GM21576 (cell line): Measurements from ENCODE around the gene ZBTB7B.
A peak's percentile ranks its signal among the peaks of the same experiment; 100 is the strongest.
"Not testable (repeated sequence)": the region's sequence is repeated elsewhere in the genome, so short reads cannot be mapped to it uniquely, and the experiment has no call there.

Source experiments
- ATAC-seq: cut with Tn5 transposase; IDR thresholded peaks from one replicate; pipeline ENCODE4 v1.9.1; 2021; ENCODE audit warnings: mild to moderate bottlenecking, moderate library complexity; ENCODE audit not compliant: unreplicated experiment

The ZBTB7B gene

DNA sequence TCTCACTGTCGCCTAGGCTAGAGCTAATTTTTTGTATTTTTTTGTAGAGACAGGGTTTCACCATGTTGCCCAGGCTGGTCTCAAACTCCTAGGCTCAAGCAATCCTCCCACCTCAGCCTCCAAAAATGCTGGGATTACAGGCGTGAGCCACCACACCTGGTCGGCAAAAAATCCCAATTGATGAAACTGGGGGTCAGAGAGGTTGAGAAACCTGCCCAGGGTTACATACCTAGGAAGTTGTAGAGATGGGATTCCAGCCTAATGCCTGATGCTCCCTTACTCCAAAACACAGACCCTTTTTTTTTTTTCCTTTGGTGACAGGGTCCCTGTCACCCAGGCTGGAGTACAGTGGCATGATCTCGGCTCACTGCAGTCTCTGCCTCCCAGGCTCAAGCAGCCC is 15.9 kb upstream of the ZBTB7B start:
- ATAC-seq: not testable (repeated sequence)

DNA sequence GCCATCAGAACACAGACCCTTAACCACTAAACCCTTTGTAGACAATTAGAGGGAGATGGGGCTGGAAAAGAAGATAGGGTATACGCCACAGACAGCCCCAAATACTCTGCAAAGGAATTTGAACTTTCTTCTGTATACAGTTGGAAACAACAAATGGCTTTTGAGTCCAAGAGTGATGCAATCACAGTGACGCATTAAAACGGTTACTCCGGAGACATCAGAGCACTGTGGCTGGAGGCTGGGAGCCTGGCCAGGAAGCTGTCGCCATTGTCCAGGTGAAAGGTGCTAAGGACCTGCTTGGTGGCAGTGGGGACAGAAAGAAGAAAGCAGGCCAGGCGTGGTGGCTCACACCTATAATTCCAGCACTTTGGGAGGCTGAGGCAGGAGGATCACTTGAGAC is 15.3 kb upstream of the ZBTB7B start:
- ATAC-seq: no peak

GRCh38 chr1:154988058-154988954 is 14.3 kb upstream of the ZBTB7B start:
- ATAC-seq: no peak

- ATAC-seq: no peak
These were observed 13.3 kb upstream of the ZBTB7B start for GRCh38 chr1:154989195-154989860.

GRCh38 chr1:154990276-154990675 is 12.3 kb upstream of the ZBTB7B start:
- no peak for ATAC-seq

GRCh38 chr1:154992721-154993571 is 9.7 kb upstream of the ZBTB7B start:
- ATAC-seq: no peak

DNA sequence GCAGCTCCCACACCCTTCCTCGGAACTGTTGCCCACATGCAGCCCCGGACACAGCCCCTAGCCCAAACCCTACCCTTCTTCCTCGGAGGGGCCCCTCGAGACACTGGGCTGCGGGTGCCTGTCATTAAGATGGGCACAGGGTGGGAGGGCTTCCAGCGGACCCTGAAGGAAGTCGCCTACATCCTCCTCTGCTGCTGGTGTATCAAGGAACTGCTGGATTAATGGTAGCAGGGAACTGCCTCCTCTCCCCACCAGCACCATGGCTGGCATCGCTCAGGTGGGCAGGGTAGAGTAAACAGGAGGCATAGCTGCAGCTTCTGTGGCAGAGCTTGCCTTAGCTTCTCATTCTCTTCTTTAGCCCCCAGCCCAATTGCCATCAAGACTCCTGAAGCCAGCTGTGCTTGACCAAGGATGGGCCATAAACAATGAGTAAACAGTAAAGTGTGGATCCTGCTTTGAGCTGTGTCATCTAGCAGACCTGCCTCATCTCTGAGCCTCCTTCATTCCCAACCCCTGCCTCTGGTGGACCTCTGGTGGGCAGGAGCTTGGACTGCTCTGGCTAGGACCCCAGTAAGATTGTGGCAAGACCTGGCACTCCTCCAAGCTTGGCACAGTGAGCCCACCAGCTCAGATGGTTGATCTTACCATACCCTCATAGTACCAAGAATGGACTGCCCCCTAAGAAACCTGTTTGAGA is 8.9 kb upstream of the ZBTB7B start, which contains the start of gene LENEP:
TSS of gene LENEP (plus strand) at position 15 of the 697 bp plus-strand sequence. CDS start at position 37, 22 bp downstream.
- no peak for ATAC-seq

DNA sequence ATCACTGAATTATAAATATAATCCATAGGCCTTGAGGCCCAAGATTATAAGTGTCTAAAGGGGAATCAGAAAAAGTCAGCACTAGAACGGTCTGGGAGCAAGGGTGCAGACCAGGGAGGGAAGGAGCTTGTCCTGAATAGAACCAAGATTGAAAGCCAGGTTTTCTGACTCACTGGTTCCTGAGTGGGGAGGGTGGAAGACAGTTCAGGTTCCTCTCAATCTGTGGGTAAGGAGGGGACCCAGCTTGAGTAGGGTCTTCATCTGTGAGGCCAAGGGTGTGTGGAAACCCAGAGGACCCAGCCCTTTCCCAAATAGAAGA is 8.4 kb upstream of the ZBTB7B start:
- no peak for ATAC-seq

- ATAC-seq: no peak
These were observed 8.0 kb upstream of the ZBTB7B start for GRCh38 chr1:154994591-154994990.

- not testable (repeated sequence) for ATAC-seq
These were observed 7.2 kb upstream of the ZBTB7B start for GRCh38 chr1:154995301-154995983.

- no peak for ATAC-seq
These were observed 5.5 kb upstream of the ZBTB7B start for GRCh38 chr1:154996966-154997701.

DNA sequence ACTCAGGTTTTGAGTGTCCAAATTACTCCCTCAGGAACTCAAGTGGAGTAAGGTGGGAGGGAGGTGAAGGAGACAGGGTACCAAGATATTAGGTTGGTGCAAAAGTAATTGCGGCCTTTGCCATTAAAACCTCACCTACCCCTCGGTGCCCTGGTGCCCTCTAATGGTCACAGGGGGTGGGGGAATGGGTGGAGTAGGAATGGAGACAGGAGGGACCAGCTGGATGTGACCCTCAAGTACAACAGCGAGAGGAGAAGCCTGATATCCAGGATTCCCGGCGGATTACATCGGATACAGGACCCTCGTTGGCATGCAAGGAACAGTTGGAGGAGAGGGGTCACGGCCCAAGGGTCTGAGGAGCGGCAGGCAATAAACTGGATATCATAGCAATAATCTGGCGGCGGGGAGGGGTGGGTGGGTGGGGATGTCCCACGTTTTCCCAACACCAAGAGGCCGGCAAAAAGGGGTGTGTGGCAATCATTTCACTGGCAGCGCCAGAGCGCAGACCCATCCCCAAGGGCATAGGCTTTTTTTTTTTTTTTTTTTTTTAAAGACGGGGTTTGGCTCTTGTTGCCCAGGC is 4.3 kb upstream of the ZBTB7B start:
- no peak for ATAC-seq

DNA sequence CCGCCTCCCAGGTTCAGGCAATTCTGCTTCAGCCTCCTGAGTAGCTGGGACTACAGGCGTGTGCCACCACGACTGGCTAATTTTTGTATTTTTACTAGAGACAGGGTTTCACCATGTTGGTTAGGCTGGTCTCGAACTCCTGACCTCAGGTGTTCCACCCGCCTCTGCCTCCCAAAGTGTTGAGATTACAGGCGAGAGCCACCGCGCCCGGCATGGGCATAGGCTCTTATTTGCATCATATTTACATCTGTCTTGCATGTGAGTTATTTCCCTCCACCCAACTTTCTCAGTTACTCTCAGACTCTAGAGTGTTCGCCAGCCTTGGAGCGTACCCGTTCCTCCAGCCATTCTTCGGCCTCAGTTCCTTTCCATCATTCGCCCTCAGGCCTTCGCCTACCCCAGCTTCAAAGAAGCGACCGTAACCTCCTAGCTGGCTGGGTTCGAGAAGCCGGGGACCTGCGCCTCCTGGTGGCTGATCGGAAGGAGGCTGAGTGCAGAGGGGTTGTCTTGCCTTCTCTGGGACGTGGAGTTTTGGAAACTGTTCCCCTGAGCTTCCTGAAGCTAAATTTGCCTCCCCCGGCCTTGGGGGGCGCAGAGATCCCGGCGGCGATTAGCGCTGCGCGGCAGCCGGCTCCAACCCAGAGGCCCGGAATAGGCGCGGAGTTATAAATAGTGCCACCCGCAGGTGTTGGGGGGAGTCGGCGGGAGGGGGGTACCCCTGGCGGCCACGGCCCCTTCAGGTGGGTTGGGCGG is 3.6 kb upstream of the ZBTB7B start:
- ATAC-seq: no peak

GRCh38 chr1:154999571-155000410 is 2.8 kb upstream of the ZBTB7B start:
- ATAC-seq: no peak

DNA sequence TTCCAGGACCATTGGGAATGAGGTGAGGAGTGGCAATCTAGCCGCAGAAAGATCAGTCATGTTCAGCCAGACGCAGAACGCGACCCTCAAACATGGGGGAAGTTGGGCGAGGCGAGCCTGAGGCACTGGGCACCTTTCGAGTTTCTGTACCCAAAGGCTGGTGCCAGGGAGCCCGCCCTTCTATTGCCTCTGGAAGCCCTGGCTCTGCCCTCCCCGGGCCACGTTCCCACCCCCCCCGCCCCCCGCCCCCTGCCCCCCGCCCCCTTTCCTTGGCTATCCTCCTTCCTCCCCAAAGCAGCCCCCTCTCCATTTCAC is 2.2 kb upstream of the ZBTB7B start:
- no peak for ATAC-seq

- peak; percentile 45 for ATAC-seq
These were observed 1.7 kb upstream of the ZBTB7B start for GRCh38 chr1:155000726-155001424.

DNA sequence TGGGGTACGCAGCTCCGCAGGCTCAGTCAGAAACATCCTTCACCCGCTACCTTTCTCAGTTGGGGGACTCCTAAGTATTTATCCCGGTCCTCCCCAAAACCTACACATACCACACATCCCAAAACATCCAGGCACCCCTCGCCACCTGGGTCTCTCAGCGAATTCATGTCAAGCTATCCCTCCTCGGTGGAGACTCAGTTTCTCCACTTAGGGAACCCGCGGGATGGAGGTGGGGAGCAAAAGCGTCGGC is 1.3 kb upstream of the ZBTB7B start:
- peak; percentile 11 for ATAC-seq
